ENCODE results near the gene OR51D1.

Gene OR51D1

GRCh38 chr11:4647766-4648165 lies 10.5 kb downstream of the OR51D1 start:
- no peak for DNase-seq

DNA sequence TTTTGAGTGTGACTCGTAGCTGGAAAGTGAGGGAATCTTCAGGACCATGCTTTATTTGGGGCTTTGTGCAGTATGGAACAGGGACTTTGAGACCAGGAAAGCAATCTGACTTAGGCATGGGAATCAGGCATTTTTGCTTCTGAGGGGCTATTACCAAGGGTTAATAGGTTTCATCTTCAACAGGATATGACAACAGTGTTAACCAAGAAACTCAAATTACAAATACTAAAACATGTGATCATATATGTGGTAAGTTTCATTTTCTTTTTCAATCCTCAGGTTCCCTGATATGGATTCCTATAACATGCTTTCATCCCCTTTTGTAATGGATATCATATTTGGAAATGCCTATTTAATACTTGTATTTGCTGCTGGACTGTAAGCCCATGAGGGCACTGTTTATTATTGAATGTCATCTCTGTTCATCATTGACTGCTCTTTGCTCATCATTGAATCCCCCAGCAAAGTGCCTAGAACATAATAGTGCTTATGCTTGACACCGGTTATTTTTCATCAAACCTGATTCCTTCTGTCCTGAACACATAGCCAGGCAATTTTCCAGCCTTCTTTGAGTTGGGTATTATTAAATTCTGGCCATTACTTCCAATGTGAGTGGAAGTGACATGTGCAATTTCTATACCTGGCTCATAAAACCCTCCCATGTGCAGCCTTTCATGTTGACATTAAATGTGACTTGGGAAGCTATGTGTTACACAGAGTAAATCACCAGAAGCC lies 17.5 kb downstream of the OR51D1 start:
- no peak for DNase-seq

- no peak for DNase-seq
Observed at GRCh38 chr11:4658629-4659445, 21.6 kb downstream of the OR51D1 start.

- DNase-seq, result no peak
Observed at GRCh38 chr11:4662876-4663275, 25.6 kb downstream of the OR51D1 start.

DNA sequence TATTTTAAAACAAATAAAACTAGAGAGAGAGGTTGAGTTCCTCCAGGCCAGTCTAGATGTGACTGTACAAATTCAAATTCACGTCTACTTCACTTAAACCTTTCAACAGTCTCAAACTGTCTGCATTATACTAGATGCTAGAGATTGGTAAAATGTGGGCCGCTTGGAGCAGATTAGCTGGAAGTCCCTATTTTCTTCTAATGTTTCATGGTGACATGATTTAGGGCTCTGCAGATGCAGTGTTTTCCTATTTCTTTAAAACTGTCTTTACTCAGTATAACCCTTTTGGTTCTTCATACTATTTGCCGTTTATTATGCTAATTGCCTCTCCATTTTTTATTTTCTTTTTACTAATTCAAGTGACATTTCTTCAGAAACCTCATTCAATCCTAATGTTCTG lies 26.9 kb downstream of the OR51D1 start:
- DNase-seq, result no peak

- no peak for DNase-seq
Observed at GRCh38 chr11:4664786-4665185, 27.5 kb downstream of the OR51D1 start.

DNA sequence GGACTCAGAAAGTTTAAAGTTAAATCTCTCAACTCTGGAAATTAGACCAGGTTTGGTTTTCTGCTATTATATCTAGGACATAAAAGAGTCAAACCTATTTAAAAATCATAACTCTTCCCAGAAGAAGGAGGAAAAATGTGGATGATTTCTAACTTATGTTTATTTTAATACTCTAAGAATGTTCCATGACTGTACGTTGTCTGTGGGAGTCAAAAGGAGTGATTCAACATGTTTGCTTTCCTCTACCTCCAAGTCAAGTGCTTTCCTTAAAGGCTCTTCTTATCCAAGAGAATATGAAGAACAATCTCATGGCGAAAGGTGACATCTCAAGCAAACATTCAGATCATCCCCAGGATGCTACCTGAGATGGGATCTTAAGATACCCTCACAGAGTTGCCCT lies 28.1 kb downstream of the OR51D1 start:
- DNase-seq, result no peak

DNA sequence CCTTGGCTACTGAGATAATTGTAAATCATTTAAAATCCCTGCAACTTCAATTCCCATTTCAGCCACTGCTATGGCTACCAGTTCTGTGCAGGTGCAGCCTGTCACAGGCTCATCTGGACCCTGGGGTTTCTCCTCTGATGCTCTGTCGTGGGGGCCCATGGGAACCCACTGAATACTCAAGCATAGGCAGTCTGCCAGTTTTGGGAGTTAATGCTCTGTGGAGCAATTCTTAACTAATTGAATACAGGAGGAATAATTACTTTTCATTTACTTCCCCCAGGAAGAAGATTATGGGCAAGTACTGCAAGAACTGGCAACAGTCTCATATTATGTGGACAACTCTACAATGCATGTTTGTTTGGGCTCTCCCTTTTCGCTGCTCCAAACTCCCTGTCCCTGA lies 34.5 kb downstream of the OR51D1 start:
- DNase-seq, result no peak

GRCh38 chr11:4672470-4672869 lies 35.2 kb downstream of the OR51D1 start:
- DNase-seq, result no peak

GRCh38 chr11:4673781-4674180 lies 36.5 kb downstream of the OR51D1 start:
- DNase-seq, result no peak

GRCh38 chr11:4677948-4678347 lies 40.7 kb downstream of the OR51D1 start:
- no peak for DNase-seq

- no peak for DNase-seq
Observed at GRCh38 chr11:4680341-4680740, 43.1 kb downstream of the OR51D1 start.

DNA sequence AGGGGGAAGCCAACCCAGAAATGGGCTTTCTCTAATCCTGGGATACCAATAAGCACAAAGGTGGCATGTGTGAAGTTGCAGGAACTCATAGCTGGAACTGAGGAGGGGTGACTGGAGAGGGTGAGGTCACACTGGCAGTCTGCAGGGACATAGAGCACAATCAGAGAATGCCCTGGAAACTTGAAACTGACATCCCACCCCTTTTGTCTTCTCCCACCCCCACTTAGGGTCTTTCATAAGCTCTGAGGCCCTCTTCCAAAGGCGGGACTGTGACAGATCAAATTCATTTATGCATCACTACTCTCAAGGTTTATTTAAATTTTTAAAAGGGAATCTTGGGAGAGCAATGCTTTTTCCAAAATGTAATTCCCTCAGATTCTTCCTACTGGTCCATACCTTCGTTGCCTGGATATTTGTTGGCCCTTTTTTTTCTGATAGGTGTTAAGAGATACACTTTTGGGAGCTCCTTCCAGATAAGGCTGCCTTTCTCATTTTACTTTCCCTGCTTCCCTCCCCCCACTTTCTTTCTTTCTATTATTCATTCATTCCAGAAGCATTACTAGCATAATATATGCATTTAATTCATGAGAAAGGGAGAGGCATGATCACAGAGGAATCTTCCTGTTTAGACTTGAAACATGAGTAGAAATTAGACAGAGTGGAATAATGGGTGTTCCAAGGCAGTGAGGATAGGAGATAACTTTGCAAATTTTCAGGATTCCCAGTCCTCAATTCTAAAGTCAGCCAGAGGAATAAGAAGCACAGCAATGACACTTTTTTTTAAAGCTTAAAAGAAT lies 45.5 kb downstream of the OR51D1 start:
- DNase-seq, result no peak

GRCh38 chr11:4684631-4685285 lies 47.5 kb downstream of the OR51D1 start:
- DNase-seq, result no peak

All from AML-193 (cell line).